Stimulated activated CD4-positive, alpha-beta T cell treated with anti-CD3 and anti-CD28 coated beads, Interleukin-4, amount 100 ng/mL, for 24 hours (primary cell): ENCODE measurements around the gene RASL12.
"Not testable (repeated sequence)": the region's sequence is repeated elsewhere in the genome, so short reads cannot be mapped to it uniquely, and the experiment has no call there.

Experiments used
- DNase-seq: peaks from one replicate; pipeline ENCODE4 v3.0.0-alpha.2; 2020

Gene RASL12

DNA sequence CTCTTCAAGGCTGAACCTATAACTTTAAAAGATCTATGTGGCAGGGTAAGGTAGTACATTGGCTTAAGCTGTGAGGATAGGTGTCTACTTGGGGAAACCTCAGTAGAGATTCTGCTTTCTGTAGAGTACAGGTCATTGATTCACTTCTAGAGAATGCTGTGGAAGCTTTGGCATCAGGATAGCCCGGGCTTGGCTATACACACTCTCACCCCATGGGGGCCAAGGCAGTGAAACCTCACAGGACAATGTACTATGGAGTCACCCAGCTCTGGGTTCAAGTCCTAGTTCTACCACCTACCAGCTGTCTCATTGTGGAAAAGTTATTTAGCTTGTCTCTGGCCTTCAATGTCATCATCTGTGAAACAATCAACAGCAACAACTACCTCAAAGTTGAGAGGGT is 47.4 kb downstream of the RASL12 start:
- DNase-seq = no peak

DNA sequence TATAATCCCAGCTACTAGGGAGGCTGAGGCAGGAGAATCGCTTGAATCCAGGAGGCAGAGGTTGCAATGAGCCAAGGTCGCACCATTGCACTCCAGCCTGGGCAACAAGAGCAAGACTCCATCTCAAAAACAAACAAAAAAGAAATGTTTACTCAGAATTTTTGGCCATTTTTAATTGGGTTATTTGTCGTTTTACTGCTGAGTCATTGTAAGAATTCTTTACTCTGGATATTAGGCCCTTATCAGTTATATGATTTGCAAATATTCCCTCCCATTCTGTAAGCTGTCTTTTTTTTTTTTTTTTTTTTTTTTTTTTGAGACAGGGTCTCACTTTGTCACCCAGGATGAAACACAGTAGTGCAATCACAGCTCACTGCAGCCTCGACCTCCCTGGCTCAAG is 56.6 kb downstream of the RASL12 start:
- not testable (repeated sequence) for DNase-seq

DNA sequence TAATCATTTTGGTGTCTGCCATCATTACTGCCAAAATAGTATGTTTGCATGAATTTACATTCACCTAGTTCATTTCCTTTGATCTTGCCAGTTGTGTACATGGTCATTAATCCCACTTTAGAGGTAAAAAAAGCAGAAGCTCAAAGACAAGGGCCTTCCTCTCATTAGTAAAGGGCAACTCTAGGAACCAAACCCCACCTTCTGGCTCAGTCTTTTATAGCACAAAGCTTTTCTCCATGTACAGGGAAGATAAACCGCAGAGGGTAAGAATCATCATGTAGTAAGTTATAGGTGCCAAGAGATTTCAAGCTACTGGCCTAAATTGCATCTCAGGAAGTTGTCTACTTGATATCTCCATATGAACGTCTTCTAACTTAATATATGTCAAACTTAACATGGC is 58.8 kb downstream of the RASL12 start:
- no peak for DNase-seq

- no peak for DNase-seq
Measured at GRCh38 chr15:65006876-65007275, 60.9 kb downstream of the RASL12 start.

- no peak for DNase-seq
Measured at GRCh38 chr15:65004993-65005392, 62.8 kb downstream of the RASL12 start.
